IPS-18c (cell line): ENCODE data around the gene CASP10.
A peak's percentile ranks its signal among the peaks of the same experiment; 100 is the strongest.

Source experiments
- H3K4me3 ChIP-seq: 2 replicates; pipeline ENCODE4 v1.7.0; 2013; ENCODE audit warnings: low read depth, mild to moderate bottlenecking, low read length, moderate library complexity; ENCODE audit not compliant: insufficient read depth
- H3K9me3 ChIP-seq: one replicate; pipeline ENCODE4 v1.6.1; 2013; ENCODE audit warnings: mild to moderate bottlenecking, low read length, moderate library complexity; ENCODE audit not compliant: control insufficient read depth, insufficient read depth

The CASP10 gene

DNA sequence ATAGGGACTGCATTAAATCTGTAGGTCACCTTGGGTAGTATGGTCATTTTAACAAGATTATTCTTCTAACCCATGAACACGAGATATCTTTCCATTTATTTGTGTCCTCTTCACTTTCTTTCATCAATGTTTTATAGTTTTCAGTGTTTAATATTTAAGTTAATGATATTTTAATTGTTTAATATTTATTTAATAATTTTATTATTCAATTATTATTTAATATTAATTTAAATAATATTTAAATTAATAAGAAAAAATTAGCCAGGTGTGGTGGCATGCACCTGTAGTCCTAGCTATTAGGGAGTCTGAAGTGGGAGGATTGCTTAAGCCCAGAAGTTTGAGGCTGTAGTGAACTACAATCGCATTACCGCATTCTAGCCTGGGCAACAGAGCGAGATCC lies 33.0 kb downstream of the CASP10 start:
- Histone ChIP-seq H3K9me3 (no peaks in the 10 kb centered on the region), H3K4me3 (no peak overlapping the region)

DNA sequence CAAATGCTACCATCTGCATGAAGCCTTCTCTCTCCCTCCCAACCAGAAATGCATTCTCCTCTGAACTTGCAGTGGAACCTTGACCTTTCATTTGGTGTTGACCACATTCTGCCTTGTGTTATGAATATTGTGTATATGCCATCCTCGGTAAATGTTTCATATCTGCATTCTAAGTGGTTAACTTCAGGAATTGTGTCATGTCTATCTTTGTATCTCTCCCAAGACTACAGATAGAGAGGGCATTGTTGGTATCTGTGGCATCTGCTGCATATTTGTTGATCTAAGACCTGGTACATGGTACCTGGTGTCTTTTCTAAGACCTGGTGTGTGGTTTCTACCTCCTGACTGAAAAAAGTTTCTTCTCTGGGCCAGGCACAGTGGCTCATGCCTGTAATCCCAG lies 34.0 kb downstream of the CASP10 start:
- Histone ChIP-seq H3K9me3 (no peaks in the 10 kb centered on the region), H3K4me3 (no peak overlapping the region)

DNA sequence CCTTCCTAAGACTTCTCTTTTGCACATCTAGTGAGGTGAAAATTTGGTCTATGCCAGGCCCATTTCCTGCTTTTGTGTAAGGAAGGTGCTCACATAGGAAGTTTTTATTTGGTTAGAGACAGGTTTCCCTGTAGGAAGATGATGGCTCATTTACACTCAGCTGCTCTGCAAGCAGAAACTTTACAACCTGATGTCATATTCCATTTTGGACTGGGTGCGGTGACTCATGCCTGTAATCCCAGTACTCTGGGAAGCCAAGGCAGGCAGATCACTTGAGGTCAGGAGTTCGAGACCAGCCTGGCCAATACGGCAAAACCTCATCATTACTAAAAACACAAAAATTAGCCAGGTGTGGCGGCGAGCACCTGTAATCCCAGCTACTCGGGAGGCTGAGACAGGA lies 35.8 kb downstream of the CASP10 start:
- no peaks in the 10 kb centered on the region for H3K9me3 ChIP-seq
- H3K4me3 ChIP-seq, result no peak overlapping the region

DNA sequence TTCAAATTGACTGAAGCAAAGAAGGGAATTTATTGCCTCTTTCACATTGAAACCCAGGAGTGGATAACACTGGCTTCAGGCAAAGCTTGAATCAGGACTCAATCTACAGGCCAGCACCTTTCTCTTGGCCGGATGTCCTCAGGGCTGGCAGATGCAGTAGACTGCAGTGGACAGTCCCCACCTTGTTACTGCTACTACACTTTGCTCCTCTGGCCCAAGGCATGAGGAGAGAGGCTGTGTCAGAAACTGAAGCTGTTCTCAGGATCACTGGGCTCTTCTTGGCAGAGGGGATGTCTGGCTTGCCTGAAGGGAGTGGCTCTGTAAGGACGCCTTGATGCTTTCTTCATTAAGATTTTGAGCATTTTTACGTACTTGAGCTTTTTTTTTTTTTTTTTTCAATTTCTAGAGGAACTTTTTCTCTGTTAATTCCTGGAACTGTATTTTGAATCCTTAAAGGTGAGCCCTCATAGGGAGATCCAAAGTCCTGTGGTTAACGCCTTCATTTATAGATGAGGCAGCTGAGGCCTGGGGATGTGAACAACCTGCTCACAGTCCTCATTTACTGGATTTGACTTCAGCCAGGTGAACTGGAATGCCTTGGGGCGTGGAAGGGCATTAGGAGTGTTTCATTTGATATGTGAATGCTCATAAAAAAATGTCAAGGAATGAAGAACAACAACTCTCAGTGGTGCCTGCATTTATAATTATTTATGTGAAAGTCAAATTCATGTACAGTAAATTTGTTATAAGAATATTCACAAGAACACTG lies 36.6 kb downstream of the CASP10 start:
- no peaks in the 10 kb centered on the region for H3K9me3 ChIP-seq
- H3K4me3 ChIP-seq, result no peak overlapping the region

DNA sequence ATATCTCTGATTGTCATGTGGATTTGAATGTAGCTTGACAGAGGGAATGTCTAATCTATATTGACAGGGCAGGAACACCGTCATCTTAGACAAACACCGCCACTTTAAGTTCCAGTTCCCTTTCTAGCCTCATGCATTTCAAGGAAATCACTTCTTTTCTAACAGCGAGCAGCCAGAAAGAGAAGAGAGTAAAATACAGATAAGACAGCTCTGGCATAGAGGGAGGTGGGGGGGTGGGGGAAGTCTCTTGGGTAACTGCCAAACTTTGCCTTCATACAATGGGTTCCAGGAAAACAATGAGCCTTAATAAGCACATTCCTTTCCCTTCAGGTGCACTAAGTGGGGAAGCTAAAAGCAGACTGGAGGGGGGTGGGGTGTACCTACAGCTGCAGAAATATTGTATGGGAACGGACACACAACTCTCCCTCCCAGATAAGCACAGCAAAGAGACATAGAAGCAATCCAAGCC lies 37.2 kb downstream of the CASP10 start:
- Histone ChIP-seq H3K9me3 (no peaks in the 10 kb centered on the region), H3K4me3 (no peak overlapping the region)

DNA sequence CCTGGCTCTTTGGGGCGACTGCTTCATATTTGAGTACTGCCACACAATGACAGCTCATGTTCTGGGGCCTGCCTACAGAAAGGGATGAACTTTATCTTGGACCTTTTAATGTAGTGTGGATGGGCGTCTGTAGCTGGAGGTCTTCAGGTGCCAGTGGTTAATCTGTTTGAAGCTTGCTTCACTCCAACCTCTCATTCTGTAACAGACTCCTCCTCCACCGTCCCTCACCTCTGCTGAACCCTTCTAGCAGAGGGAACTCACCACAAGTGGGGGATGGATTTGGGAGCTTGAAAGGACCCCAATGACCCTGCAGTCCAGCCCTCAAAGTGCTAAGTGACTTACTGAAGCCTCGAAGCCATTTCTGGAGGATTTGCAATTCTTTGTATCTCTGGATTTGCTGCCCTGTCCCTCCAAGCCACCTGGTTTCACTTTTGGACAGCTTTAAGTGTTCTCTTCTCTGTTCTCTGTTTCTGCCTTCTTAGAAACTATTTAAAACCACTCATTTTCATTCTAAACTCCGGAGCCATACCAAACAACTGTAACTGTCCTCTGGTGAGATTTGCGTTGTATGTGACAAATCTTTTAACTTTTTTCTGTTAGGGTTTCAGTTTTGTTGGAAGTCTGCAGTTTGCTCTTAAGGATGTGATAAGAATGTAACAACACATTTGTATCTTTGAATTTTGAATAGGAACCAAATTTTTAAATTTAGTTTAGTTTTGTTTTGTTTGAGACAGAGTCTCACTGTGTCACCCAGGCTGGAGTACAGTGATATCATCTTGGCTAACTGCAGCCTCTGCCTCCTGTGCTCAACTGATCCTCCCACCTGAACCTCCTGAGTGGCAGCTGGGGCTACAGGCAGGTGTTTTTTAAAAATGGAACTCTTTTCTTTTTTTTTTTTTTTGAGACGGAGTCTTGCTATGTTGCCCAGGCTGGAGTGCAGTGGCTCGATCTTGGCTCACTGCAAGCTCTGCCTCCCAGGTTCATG lies 40.4 kb downstream of the CASP10 start:
- Histone ChIP-seq H3K4me3 (no peak overlapping the region), H3K9me3 (no peaks in the 10 kb centered on the region)

DNA sequence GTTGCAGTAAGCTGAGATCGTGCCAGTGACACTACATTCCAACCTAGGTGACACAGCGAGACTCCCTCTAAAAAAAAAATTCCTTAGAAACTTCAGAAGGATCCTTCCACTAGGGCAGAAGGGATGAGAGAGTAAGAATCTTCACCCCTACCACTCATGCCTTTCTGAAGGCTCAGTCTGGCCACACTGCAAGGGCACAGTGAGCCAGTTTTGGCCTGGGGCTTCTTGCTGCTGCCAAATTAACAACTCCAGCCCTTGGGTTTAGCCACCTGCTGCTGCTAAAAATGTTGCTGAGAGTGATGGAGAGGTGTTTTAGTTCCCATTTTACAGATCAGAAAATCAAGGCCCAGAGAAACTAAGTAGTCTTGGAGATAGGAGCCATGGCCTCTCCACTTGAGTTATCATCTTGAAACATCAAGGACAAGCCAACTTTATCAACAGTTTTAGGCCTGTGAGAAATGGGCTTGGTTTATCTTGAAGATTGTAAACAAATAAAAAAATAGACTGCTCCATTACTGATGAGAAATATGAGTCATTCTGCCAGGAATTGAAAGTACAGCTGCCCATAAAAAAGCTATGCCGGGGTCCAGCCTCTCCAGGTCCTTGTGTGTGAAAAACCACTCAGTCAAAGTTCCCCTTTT lies 45.5 kb downstream of the CASP10 start:
- no peaks in the 10 kb centered on the region for H3K9me3 ChIP-seq
- H3K4me3 ChIP-seq, result no peak overlapping the region

DNA sequence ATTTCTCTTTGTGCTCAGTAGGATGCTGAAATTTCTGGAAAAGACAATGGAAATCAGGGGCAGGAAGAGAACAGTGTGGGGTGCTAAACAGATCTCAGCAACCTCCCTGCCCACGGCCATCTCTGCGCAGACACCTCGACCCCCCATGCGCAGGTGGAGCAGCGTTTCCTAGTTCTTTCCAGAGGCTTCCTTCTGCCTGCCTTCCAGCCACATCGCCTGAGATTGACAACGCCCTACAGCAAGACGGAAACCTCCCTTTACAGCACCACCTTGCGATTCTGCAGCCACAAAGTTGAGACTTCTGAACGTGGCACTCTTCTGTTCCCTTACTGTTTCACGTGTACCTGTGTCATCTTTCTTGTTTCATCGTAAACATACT lies 46.0 kb downstream of the CASP10 start:
- H3K4me3 ChIP-seq, result no peak overlapping the region
- no peaks in the 10 kb centered on the region for H3K9me3 ChIP-seq

DNA sequence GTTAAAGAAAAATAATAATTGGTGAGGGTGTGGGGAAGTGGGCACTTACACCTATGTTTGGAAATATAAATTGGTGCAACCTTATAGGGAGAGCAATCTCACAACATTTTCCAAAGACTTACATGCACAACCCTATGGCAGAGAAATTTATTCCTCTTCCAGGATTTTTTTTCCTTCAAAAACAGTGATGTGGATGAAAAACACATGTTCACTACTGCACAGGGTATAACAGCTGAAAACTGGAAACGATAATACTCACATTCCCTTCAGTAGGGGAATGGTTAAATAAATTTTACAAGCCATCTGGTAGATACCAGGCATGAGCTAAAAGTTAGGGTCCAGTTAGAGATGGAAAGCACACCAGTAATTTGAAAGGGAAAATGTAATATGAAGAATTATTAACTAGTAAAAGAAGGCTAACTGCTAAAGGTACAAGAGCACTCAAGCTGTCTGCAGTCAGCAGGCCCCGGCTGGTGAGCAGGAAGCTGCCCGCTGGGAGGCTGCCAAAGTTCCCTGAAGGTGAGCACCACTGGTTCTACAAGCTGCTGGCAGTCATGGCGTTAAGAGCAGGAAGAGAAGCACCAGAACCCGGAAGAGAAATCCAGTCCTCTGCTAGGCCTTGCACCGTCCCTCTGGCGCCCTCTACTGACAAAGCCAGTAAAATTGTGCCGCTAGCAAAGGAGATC lies 49.0 kb downstream of the CASP10 start:
- Histone ChIP-seq H3K4me3 (no peak overlapping the region), H3K9me3 (no peaks in the 10 kb centered on the region)

DNA sequence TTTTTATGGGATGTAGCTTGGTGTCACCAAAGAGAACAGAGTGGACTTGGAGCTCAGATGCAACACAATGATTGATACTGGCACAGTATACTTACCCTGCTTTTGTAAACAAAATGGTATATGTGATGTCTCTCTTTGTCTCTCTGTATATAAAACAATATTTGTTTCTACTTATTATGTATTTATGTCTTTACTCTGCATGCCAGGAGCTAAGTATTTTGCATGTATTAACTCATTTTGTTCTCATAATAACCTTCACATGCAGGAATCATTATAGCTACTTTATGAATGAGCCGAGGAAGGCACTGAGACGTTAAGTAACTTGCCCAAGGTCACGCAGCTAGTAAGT lies 49.5 kb downstream of the CASP10 start:
- Histone ChIP-seq H3K4me3 (no peak overlapping the region), H3K9me3 (no peaks in the 10 kb centered on the region)

DNA sequence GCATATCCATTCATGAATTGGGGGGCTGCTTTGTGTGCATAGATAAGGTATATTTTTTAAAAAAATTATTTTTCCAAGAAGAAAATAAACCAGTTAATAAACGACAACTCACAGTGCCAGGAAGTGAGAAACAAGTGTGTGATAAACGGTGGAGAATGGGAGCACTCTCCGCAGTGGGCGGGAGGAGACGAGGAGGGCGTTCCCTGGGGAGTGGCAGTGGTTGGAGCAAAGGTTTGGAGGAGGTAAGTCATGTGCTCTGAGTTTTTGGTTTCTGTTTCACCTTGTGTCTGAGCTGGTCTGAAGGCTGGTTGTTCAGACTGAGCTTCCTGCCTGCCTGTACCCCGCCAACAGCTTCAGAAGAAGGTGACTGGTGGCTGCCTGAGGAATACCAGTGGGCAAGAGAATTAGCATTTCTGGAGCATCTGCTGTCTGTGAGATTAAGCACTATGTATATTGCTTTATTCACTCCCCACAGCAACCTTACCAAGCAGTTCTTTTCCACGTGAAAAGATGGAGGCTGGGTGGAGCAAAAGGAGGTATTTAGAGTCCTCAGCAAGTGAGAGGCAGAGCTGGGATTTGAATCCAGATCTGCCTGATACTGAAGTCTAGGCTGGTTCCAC lies 50.4 kb downstream of the CASP10 start:
- Histone ChIP-seq H3K9me3 (no peaks in the 10 kb centered on the region), H3K4me3 (peak overlapping the region; percentile 46)

DNA sequence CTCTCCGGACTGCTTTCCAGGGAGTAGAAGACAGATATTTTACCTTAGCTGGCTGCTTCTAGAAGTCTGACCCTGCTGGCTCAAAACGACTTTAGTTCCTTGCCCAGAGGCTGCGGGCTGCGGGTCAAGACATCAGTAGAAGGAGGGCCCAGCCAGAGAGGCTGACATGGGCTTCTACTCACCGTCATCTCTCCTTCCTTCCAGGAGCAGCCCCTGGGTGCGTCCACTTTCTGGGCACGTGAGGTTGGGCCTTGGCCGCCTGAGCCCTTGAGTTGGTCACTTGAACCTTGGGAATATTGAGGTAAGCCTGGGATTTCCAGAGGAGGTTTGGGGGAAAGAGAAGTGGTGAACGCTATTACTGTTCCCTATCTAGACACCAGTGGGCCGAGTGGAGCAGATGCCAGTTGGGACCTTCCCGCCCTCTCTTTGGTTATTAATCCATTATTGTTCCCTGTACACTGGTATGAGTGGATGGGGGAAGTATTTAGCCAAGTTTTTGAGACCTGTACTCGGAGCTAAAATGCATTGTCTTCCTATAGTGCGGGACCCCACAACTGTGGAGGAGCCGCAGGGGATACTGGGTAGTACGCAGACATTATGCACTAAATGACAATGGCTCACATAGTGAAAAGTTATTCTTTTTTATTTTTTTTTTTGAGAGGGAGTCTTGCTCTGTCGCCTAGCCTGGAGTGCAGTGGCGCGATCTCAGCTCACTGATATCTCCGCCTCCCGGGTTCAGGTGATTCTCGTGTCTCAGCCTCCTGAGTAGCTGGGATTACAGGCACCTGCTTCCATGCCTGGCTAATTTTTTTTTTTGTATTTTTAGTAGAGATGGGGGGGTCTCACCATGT lies 51.1 kb downstream of the CASP10 start:
- peak overlapping the region; percentile 46 for H3K4me3 ChIP-seq
- no peaks in the 10 kb centered on the region for H3K9me3 ChIP-seq

DNA sequence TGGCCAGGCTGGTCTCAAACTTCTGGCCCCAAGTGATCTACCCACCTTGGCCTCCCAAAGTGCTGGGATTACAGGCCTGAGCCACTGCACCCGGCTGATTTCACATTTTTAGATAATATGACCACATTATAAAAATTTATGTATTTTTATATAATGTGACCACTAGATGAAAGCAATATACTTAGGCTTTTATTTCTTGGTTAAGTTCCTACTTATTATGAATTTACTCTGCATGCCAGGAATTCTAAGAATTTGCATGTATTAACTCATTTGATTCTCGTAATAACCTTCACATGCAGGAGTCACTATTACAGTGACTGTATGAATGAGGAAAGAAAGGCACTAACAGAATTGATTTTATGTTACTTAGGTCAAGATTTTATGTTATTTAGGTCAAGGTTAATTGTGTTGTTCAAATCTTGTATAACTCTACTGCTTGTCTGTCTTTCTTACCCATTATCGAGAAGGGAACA lies 51.8 kb downstream of the CASP10 start:
- no peaks in the 10 kb centered on the region for H3K9me3 ChIP-seq
- no peak overlapping the region; the same call in 1 of the 2 replicates for H3K4me3 ChIP-seq

DNA sequence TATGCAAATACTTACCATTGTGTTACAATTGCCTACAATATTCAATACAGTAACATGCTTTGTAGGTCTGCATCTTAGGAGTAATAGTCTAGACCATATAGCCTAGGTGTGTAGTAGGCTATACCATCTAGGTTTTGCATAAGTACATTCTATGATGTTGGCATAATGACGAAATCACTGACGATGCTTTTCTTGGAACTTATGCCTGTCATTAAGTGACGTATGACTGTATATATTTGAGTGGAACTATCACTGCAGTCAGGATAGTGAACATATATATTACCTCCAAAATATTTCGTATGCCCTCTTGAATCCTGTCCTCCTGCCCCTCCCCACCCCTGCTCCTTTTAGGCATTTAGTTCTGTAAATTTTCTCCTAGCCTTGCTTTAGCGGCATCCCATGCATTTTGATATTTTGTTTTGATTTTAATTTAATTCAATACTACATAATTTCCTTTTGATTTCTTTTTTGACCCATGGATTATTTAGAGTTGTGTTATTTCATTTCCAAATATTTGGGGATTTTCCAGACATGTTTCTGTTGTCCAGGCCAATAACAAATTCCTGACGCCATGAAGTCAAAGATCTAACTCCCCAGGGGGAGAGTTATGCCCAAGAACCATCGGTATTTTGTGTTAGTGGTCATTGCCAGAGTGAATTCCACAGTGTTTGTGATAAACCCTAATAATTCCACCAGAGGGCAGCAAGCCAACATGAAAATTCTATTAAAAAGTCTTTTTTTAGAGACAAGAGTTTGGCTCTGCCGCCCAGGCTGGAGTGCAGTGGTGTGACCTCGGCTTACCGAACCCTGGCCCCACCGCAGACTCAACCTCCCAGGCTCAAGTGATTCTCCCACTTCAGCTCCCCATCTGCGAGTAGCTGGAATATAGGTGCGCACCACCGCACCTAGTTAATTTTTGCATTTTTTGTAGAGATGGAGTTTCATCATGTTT lies 53.2 kb downstream of the CASP10 start:
- no peak overlapping the region for H3K4me3 ChIP-seq

DNA sequence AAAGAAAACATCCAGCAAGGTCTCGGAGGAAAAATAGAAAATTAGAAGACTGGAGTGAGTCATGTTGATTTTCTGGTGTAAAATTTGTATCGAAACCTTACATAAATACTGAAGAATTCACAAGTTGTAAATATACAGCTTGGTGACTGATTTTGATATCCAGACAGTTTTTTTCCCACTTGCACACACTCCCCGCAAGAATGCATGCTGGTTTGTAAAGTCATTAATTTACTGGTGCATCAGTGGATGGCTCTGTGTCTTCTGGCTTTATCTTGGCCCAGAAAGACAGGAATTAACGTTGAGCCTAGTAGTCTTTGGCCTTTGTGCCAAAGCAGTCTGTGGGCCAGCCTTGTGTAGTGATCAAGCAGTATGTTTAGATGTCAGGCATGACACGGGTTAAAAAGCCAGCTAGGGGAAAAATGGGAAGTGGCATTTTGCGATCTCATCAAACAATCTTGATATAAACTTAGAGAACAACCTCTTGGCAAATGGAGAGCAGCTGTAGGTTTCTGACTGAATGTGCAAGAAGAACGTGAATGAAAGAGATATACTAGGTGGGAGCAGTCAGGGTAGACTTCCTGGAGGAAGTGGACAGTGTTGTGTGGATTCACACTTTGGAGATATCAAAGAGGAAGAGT lies 54.7 kb downstream of the CASP10 start:
- H3K9me3 ChIP-seq, result no peaks in the 10 kb centered on the region
- H3K4me3 ChIP-seq, result no peak overlapping the region

More for the DNA sequence above, 53.2 kb downstream of the CASP10 start:
- no peaks in the 10 kb centered on the region for H3K9me3 ChIP-seq
